HFF-Myc (cell line): ENCODE data around the gene IL1RAPL2.

Experiments used
- DNase-seq: peaks from one replicate; pipeline ENCODE4 v3.0.0-alpha.2; 2011; ENCODE audit warnings: low read depth; ENCODE audit errors: extremely low read depth
- H3K4me3 ChIP-seq: replicated peaks from 2 replicates; pipeline ENCODE4 v1.5.1; 2011; ENCODE audit warnings: low read depth, mild to moderate bottlenecking, control low read depth, low read length
- TF ChIP-seq, protein P1 (sequence below): IDR thresholded peaks from 2 replicates; pipeline ENCODE4 v1.5.1; 2012; ENCODE audit warnings: mild to moderate bottlenecking, low read depth, low read length, control low read depth; ENCODE audit errors: missing control alignments

IL1RAPL2 gene

DNA sequence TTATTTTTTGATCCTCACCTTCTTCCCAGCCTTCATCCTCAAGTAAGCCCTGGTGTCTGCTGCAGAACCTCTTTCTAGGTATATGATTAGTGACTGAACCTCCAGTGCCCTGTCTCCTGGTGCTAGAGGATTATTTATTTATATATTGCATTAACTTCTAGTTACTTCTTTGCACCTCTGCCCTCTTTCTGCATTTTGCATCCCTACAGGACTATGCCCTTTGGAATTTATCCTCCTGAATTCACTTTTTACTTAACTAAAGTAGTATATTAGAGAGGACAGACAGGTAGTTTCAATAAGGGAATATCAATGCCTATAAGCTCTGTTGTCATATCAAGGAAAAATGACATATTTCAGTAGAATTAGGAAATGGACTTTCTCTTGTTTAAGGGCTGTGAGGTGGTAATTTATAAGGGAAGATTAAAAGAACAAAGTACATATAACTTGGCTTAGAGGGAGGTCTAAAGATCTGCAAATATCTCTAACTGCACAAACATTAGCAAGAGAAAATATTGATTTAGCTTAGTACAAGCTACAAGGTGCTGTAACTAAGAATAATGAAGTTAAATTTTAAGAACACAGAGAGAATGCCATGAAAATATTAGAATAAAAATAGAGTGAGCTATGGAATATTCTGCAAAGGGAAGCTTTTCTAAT, 472.8 kb downstream of the IL1RAPL2 start:
- TF ChIP-seq, protein P1, sequence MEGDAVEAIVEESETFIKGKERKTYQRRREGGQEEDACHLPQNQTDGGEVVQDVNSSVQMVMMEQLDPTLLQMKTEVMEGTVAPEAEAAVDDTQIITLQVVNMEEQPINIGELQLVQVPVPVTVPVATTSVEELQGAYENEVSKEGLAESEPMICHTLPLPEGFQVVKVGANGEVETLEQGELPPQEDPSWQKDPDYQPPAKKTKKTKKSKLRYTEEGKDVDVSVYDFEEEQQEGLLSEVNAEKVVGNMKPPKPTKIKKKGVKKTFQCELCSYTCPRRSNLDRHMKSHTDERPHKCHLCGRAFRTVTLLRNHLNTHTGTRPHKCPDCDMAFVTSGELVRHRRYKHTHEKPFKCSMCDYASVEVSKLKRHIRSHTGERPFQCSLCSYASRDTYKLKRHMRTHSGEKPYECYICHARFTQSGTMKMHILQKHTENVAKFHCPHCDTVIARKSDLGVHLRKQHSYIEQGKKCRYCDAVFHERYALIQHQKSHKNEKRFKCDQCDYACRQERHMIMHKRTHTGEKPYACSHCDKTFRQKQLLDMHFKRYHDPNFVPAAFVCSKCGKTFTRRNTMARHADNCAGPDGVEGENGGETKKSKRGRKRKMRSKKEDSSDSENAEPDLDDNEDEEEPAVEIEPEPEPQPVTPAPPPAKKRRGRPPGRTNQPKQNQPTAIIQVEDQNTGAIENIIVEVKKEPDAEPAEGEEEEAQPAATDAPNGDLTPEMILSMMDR: no peak
- no peak for DNase-seq
- H3K4me3 ChIP-seq: no peak overlapping the region

GRCh38 chrX:105050921-105051320, 484.9 kb downstream of the IL1RAPL2 start:
- DNase-seq: no peak
- TF ChIP-seq, protein P1: no peak

GRCh38 chrX:105051364-105051763, 485.4 kb downstream of the IL1RAPL2 start:
- no peak for DNase-seq
- H3K4me3 ChIP-seq: no peak overlapping the region
- TF ChIP-seq, protein P1: no peak

More at GRCh38 chrX:105050921-105051320, 484.9 kb downstream of the IL1RAPL2 start:
- H3K4me3 ChIP-seq: no peak overlapping the region

GRCh38 chrX:105052926-105053325, 486.9 kb downstream of the IL1RAPL2 start:
- no peak for DNase-seq
- no peak overlapping the region for H3K4me3 ChIP-seq
- TF ChIP-seq, protein P1: no peak

DNA sequence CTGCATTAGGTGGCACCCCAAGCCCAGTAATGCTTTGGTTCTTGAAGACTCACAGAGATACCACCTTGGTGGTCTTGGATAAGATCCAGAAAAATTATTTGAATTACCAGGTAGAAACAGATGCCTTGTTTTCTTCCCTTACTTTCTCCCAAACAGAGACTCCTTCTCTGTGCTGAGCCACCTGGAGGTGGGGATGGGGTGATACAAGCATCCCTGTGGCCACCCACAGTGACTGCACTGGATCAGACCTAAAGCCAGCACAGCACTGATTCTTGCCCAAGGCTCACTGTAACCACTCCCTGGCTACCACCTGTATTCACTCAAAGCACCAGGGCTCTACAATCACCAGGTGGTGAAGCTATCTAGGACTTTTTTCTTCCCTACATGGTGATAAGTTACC, 497.7 kb downstream of the IL1RAPL2 start:
- TF ChIP-seq, protein P1: no peak
- H3K4me3 ChIP-seq: no peak overlapping the region
- DNase-seq: no peak

DNA sequence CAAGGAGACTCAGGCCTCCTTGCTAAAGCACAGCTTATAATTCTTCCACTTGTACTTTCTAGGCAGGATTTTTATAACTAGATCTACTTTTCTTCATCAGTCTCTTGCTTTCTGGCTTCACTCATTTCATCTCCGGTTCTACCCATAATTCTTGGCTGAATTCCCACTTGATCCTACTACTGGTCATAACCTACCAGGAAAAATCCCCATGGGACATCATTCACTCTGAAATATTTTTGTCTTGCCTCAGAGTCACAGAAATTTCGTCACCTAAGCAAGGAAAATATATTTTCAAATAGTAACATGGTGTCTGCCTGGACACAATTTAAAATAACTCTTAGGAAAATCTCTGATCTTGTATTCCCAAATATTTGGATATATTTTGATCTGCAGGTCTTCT, 532.2 kb downstream of the IL1RAPL2 start:
- TF ChIP-seq, protein P1: no peak

DNA sequence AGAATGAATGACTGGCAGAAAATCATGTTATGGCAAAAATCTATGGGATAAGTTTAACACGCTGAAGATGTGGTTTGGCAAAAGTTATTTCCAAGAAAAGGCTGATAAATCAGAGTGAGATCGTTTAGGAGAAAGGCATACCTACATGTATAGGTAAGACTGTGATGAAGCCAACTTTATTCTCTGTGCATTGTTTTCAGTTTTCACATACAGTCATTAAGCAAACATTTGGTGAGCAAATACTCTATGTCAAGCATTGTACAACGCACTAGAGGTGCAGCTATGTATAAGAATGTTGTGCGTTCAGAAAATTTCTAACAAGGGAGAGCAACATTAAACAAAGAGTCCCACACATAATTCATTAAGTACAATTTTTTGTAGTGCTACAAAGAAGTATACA, 532.8 kb downstream of the IL1RAPL2 start:
- DNase-seq: no peak
- no peak overlapping the region for H3K4me3 ChIP-seq
- TF ChIP-seq, protein P1: no peak

More for the DNA sequence above, 532.2 kb downstream of the IL1RAPL2 start:
- DNase-seq: no peak
- H3K4me3 ChIP-seq: no peak overlapping the region
